RPMI8226 (cell line): ENCODE data around the gene VPS54.

Experiments
- DNase-seq: peaks from one replicate; pipeline ENCODE4 v3.0.0-alpha.2; 2015

Gene VPS54

DNA sequence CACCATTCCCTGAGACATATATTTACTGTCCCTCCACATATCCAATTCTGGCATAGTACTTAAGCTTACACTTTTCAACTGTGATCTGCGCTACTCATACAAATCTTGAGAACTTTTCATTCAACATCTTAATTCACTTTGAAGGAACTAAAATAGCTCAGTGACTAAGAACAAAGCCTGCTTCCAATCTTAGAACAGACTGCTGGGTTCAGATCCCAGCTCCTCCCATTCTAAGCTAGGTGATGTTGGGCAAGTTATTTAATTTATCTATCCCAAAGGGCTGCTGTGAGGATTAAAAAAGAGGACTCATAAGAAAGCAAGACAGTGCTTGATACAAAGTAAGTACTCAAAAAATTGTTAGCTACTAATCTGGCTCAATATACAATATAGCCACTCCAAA, 119.6 kb downstream of the VPS54 start:
- no peak for DNase-seq

DNA sequence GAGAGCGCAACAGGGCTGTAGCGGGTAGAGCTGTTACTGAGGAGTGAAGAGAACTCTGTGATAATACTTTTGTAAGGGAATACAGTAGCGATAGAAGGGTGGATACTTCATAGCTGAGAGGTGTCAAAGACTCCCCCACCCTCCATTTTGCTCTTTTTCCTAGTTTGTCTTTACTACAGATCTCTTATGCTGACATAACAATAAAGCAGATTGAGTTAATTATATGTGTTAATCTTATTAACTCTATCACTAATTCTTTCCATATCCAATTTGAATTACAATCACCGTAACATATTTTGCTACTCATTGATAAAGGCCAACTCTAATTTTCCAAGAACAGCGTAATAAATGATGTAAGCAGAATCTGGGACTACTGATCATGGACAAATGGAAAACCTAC, 120.4 kb downstream of the VPS54 start:
- DNase-seq, result no peak

DNA sequence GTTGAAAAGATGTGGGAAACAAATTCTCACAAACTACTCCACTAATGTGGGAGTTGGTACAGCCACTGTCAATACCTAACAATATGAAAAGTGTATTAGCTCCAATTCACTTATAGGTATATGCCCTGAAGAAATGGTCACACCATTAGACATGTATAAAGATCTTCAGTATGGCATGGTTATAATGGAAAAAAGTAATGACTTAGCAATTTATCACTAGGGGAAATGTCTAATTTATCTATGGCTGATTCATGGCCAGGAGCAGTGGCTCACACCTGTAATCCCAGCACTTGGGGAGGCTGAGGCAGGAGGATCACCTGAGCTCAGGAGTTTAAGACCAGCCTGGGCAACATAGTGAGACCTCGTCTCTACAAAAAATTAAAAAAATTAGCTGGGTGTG, 125.1 kb downstream of the VPS54 start:
- no peak for DNase-seq

DNA sequence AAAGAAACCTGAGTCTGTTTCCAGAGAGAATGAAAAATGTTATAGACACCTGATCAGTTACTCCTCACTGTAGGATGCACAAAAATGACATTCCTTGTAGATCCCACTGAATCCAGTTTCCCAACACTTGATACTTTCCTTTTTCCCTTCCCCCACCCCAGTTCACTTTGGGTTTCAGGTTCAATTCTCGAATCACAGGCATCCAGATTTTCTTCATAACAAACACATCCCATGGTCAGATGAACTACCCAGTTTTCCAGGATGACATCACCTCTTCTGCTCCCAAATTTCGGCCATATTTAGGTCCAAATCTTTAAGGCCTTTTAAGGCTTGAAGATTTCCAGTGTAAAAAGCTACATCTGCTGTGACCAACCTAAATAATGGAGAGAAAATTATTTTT, 126.1 kb downstream of the VPS54 start:
- no peak for DNase-seq

DNA sequence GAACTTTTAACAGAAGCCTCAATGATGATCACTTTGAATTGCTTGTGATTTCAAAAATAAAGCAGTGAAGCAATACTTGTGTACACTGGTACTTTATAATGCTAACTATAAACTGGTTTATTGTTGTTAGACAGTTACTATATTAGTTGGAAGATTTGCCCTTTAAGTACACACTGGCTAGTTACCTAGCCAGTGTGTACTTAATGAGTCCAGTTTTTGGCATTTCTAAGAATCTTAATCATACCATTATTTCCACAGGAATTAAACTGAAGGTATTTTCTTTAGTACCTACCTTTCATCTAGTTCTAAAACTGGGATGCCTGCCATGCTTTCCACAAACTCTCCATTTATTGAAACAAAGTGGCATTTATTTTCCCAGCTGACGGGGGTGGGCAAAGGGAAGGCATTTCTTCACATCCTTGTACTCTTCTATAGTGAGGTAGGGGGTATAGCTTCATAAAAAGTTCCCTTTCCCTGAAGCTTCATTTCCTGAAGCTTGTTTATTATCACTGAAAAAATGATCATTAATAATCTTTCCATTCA, 127.7 kb downstream of the VPS54 start:
- no peak for DNase-seq

DNA sequence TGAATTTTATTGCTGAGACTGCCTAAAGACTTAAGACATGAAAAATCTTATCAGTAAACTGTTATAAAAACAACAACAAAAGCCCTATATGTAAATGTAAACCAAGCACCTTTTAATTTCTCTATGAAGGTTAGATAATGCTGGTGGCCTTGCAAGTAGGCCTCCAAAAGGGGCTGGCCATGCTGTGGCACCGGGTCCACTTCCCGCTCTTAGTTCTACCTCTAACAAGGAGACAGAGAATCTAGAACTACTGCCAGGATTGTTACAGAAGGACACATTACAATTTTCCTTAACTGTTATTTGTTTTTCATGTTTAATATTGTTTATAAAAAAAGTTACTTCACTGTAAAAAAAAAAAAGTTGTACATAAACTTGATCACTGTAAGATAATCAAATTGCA, 128.6 kb downstream of the VPS54 start:
- no peak for DNase-seq

DNA sequence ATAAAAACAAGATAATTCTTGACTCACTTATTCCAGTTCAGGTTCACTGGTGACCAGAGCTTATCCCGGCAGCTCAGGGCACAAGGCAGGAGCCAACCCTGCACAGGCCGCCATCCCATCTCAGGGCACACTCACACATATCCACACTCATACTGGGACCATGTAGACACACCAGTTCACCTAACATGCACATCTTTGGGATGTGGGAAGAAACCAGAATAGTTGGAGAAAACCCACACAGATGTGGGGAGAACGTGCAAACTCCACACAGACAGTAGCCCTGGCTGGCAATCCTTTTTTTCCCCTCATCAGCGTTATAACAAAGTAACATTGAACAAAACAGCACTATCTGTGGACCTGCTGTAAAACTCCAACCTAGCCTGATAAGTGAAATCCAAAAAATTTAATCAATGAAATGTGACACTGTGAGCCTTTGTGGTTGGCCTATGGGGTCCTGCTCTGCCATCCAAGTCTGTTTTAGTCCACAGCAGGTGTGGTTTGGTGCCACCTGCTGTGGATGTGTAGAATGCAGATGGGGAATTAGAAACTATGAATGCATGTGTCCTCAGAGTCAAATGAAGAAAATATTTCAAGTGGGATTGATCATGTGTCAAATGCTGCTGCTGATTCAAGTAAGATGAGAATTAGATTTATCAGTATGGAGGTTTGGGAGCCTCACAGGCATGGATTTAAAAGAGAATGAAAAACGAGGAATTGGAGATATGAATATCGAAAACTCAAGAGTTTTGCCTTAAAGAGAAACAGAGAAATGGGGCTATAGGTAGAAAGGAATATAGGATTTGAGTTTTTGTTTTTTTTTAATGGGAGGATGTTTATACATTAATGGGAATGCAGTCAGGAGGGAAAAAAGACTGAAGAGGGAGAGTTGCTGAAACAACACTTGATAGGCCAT, 130.5 kb downstream of the VPS54 start:
- DNase-seq, result peak; percentile 55

DNA sequence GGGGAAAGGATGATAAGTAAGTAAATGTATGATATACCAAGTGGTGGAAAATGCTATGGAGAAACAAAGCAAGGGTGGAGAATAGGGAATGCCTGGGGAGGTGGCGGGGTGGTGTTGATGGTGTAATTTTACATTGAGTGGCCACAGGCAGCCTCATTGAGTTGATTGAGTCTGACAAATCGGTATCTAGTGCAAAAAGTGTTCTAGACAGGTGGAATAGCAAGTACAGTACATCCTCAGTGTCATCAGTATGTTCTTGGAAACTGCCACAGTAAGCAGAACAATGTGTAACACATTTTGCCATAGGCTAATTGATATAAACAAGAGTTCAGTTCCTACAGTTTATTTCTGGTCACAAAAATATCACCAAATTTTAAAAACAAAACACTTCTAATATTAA, 131.2 kb downstream of the VPS54 start:
- DNase-seq, result no peak

DNA sequence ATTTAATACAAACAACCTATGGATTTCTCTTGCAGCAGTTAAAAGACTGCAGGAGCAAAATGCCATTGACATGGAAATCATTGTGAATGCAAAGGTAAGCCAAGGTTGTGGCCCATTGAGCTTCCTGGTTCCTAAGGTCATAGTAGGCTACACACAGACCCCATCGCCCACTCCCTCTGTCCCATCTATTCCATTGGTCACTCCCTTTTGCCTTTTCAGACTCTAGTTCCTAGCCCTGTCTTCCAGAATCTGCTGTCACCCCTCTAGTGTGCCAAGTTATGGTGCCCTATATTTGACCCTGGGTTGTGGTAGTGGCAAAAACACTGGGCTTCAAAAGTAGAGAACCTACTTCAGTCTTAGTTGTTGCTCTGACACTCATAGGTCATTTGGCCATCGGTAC, 132.8 kb downstream of the VPS54 start:
- DNase-seq, result no peak

DNA sequence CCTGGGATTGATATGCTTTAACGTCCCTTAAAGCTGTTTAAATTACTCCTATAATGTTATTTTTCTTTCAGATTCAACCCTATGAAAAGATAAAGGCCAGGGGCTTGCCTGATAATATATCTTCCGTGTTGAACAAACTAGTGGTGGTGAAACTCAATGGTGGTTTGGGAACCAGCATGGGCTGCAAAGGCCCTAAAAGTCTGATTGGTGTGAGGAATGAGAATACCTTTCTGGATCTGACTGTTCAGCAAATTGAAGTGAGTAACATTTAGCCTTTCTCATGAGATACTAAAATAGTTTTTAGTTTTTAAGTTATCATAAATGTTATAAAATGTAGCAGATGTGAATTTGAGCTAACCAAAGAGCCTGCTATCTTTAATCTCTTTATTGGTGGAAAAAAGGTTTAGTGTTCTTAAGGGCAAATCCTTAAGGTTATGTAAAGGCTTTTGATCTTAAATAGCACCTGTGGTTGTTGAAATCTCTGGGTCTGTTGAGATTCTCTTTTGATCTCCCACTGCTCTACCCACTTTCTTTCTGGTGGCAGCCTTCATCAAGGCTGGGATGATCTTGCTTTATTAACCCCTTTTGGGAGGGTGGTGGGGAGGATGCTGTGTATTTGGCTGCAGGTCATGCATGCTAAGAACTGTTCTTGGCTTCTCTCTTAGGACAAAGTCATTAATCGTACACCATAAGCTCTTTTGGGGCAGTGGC, 136.7 kb downstream of the VPS54 start:
- no peak for DNase-seq

DNA sequence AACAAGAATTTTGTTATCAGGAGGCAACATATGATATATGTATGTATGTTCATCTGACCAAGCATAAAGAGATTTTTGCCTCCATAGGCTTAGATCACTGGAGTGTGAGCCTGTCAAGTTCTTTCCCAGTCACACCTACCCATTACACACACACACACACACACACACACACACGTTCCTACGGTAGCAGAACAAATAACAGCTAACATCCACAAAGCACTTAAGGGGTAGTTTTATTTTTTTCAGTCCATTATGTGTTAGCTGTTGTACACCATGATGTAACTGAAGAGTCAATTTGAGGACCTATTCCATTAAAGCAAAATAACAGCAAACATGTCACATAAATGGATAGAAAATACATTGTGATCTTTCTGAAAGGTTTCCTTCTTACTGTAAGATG, 138.0 kb downstream of the VPS54 start:
- DNase-seq, result no peak

DNA sequence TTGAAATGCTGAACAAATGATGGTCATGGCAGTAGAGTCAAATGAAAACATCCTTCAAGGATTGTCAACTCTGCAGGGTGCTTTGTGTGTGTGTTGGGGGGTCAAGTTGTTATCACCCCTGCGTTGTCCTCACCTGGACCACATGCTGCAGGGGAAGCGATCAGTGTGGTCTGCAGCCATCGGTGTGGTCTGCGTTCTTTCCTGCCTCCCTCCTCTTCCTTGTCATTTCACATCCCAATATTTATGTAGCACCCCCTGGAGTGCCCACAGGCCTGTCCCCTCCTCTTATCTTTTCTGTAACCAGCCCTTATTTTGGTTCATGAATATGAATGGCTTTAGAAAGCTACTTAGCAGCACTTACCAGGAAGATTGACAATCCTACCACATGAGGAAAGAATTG, 138.6 kb downstream of the VPS54 start:
- DNase-seq, result no peak

DNA sequence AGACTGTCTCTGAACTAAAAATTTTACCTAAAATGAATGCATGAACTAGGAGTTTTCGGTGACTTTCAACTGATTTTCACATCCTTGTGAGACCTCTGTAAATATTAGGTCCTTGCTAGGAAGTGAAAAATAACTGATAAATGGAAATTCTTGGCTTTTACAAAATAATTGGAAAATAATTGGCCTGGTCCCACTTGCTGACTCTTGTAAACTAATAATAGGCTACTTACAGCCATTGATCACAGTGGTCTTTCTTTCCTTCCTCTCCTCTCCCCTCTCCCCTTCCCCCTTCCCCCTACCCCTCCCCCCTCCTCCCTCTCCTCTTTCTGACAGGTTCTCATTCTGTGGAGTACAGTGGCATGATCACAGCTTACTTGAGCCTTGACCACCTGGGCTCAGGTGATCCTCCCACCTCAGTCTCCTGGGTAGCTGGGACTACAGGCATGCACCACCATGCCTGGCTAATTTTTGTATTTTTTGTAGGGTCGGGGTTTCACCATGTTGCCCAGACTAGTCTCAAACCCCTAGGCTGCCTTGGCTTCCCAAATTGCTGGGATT, 139.3 kb downstream of the VPS54 start:
- DNase-seq, result no peak

DNA sequence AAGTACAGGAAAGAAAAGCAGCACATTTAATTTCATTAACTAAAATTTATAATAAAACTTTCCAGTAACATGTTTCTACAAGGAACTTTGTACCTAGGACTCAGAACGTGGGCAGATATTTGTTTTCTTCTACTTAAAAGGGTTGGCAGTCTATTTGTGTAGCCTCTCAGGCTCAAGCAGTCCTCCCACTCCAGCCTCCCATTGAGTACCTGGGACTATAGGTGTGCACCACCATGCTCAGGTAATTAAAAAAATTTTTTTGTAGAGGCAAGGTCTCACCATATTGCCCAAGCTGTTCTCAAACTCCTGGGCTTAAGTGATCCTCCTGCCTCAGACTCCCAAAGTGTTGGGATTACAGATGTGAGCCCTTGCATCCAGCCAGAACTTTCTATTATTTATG, 140.7 kb downstream of the VPS54 start:
- no peak for DNase-seq

DNA sequence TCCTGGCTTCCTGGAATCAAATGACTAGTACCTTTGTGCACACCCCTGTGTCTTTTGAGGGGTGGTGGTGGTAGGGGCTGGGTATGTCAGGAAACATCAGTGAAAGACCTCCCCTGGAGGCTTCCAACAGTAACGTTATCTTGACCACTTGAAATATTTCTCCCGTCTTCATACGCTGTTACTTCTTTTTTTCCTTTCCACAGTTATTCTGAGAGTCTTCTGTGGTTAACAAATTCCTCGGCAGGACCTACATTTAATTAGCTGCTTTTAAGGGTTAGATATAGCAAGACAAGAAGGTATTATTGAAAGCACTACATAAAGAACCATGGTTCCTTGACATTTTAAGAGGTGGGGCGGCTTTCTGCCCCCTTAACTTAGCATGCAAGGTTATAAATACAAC, 142.9 kb downstream of the VPS54 start:
- no peak for DNase-seq

DNA sequence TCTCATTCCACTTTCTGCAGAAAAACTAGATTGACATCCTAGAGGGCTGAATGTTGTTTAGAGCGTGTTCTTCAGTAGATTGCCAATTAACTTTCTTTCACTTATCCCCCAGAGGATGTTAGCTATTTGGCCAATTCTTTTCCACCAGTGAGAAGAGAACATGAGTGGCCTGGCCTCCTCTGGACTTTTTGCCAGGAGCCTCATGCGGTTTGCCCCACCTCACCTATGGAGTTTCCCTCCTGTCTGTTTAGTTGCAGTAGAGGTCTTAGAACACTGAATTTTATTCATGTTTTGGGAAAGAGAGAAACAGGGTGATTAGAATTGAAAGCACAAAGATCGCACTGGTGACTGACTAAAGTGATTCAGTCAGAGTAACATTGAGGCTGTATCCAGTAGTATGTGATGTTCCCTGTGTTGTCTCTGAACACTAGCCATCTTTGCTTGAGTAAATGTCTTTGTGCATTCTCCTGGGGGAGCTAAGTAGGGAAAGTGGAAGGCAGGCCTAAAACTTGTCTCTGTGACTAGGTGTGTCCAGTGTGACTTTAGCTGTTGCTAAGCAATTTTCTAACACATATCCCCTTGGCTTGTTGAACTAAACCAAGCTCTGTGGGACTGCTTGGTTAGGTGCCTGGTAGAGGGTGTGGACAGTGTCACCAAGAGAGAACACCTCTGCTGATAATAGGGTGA, 143.5 kb downstream of the VPS54 start:
- DNase-seq, result no peak

DNA sequence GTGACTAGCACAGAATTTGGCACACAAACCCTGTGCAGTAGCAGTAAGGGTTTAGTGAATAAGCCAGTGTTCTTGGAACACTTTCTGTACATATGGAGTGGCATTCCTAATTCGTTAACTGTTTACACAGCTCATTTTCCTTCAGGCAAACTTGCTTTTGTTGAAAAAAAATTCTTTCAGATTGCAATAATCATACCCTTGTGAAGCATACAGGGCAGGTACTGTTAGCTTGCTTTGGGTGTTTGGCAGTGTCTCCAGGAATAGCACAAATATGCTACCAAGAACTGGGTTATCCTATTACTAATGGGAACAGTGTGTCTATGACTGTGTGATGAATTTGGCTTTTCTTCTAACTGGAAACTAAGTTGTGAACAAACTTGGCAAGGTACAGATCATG, 144.1 kb downstream of the VPS54 start:
- no peak for DNase-seq

DNA sequence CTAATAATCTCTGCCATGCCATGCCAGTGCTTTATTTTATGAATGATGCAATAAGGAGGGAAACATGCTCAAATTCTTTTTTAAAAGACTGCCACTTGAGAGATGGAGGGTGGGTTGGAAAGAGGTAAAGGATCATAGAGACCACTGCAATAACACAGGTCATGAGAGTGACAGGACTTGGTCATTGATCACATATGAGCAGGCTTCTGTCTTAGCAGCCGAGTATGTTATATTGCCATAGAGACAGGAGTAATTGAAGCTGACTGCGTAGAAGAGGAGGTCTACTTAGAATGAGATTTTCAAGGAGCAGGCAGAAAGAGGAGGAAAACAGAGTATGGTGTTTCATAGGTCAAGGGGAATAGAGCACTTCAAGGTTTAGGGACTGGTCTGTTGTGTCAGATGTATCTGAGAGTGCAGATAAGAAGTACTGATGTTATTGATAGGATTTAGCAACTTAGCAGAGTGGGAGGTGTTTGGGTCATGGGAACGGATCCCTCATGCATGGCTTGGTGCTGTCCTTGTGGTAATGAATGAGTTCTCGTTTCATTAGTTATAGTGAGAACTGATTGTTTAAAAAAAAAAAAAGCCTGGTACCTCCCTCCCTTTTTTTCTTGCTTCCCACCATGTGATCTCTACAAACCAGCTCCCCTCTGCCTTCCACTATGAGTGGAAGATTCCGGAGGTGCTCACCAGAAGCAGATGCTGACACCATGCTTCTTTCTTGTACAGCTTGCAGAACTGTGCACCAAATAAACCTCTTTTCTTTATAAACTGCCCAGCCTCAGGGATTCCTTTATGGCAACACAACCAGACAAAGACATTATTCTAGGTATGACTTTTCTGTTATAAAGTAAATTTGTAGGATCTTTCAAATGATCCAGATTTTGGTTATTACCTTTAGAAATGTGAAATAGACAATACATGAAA, 144.8 kb downstream of the VPS54 start:
- no peak for DNase-seq

DNA sequence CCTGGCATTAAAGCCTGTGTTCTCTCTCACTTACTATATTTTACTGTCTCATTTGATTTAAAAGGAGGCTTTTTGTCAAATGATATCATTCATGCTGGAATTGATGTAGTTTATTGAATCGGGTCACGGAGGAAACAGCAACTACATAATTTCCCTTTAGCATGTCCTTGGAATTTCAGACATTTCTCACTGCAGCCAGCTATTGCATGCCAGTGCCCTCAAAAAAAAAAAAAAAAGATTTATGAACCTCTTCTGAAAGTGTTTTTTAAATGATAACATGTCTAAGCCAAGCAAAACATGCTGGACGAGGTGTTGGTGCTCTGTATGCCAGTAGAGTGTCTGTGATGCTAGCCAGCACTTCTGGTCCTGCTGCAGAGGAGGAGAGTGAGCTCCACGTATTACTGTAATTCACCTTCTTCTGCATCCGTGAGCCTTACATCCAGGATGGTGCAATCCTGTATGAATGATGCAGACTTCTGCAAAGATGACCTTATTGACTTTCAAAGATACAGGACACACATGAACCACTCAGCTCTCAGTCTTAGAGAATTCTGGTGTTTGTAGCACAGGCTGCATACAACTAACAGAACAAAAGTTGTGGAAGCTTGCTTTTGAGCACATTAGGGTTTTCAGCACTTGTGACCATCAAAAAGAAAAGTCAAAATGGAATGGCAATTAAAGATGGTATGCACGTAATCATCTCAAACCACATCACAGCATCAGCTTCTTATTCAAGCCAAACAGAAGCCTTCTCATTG, 146.5 kb downstream of the VPS54 start:
- DNase-seq, result no peak

DNA sequence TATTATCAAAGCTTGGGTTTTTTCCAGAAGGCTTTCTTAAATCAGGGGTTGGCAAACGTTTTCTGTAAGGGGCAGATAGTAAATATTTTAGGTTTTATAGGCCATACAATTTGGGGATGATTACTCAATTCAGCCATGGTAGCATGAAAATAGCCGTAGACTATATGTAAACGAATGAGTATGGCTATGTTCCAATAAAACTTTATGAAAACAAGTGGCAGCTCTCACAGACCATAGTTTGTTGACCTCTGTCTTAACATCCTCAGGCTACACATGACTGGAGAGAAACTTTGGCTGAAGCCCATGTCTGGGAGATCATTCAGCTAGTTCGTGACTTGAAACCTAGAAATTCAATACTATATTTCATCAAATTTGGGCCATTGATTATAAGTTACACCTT, 147.4 kb downstream of the VPS54 start:
- no peak for DNase-seq

DNA sequence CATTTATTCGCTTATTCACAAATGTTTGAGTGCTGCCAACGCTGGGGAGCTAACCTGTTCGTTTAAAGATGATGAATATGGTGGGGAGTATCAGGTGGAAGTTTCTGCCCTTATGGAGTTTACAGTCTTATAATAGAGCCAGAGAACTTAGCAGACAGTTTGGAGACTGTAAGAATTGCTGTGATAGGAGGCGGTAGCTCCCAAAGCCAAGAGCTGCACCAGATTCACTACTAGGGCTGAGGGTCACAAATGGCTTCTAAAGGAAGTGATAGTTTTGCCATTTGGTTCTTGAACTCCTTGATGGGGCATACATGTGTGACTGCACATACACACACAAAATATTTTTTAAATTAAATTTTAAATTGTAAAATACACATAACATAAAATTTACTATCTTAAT, 148.5 kb downstream of the VPS54 start:
- DNase-seq, result no peak
